Astrocyte (in vitro differentiated cells and primary cell): ENCODE data around the gene GPR137B.

ENCODE experiments used
- EZH2 ChIP-seq: IDR thresholded peaks from 2 replicates; pipeline ENCODE4 v1.6.1; 2012; ENCODE audit warnings: mild to moderate bottlenecking, low read length, inconsistent platforms; ENCODE audit not compliant: insufficient read depth
- TF ChIP-seq, protein P1 (sequence below): IDR thresholded peaks from 2 replicates; pipeline ENCODE4 v1.5.1; 2011; ENCODE audit warnings: low read depth, mild to moderate bottlenecking, inconsistent platforms, low read length, moderate library complexity; ENCODE audit not compliant: insufficient read depth

GRCh38 chr1:236161230-236161629 lies 18.9 kb downstream of the GPR137B start:
- TF ChIP-seq, protein P1, sequence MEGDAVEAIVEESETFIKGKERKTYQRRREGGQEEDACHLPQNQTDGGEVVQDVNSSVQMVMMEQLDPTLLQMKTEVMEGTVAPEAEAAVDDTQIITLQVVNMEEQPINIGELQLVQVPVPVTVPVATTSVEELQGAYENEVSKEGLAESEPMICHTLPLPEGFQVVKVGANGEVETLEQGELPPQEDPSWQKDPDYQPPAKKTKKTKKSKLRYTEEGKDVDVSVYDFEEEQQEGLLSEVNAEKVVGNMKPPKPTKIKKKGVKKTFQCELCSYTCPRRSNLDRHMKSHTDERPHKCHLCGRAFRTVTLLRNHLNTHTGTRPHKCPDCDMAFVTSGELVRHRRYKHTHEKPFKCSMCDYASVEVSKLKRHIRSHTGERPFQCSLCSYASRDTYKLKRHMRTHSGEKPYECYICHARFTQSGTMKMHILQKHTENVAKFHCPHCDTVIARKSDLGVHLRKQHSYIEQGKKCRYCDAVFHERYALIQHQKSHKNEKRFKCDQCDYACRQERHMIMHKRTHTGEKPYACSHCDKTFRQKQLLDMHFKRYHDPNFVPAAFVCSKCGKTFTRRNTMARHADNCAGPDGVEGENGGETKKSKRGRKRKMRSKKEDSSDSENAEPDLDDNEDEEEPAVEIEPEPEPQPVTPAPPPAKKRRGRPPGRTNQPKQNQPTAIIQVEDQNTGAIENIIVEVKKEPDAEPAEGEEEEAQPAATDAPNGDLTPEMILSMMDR = no peak
- no peak for TF ChIP-seq EZH2
